A673 (cell line): ENCODE measurements around the gene CHADL.

Experiments
- CTCF ChIP-seq: fragments of 300-800, 200-600 bp; sonication (generic); conservative IDR thresholded peaks from 2 replicates; pipeline ENCODE4 v1.5.1; 2017; ENCODE audit warnings: low read depth, mild to moderate bottlenecking, antibody characterized with exemption, low read length, moderate library complexity, mixed read lengths
- EZH2 ChIP-seq: fragments of 200-600 bp; sonication (generic); IDR thresholded peaks from 2 replicates; pipeline ENCODE4 v1.6.1; 2017; ENCODE audit warnings: borderline replicate concordance, low read depth, mild to moderate bottlenecking, mixed read lengths, antibody characterized with exemption, low read length; ENCODE audit not compliant: poor library complexity, severe bottlenecking

- TF ChIP-seq CTCF (no peak), EZH2 (no peak)
Observed at GRCh38 chr22:41238570-41239442, 1.9 kb downstream of the CHADL start.
